ELF-1 (cell line): ENCODE results near the gene C5.
"Not testable (repeated sequence)": the region's sequence is repeated elsewhere in the genome, so short reads cannot be mapped to it uniquely, and the experiment has no call there.

Experiments
- DNase-seq: peaks from one replicate; pipeline ENCODE4 v3.0.0-alpha.2; 2016; ENCODE audit warnings: low read depth, low spot score

Gene C5

GRCh38 chr9:120980951-120981350 lies 69.1 kb downstream of the C5 start:
- peak; percentile 49 for DNase-seq

GRCh38 chr9:120979797-120980196 lies 70.3 kb downstream of the C5 start:
- no peak for DNase-seq

DNA sequence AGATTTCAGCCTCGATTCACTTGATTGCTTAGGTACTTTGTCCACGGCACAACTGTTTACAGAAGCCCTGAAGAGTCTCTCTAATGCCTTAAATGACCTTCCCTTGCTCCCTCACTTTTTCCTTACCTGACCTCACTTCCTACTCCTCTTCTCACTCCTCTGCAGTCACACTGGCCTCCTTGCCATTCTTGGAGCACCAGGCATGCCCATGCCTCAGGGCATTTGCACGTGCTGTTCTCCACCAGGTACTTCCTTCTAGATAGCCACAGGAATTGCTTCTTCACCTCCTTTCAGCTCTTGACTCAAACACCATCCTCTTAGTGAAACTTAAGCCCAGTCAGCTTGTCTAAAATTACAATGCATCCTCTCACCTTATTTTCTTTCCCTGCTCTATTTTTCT lies 71.1 kb downstream of the C5 start:
- DNase-seq = no peak

DNA sequence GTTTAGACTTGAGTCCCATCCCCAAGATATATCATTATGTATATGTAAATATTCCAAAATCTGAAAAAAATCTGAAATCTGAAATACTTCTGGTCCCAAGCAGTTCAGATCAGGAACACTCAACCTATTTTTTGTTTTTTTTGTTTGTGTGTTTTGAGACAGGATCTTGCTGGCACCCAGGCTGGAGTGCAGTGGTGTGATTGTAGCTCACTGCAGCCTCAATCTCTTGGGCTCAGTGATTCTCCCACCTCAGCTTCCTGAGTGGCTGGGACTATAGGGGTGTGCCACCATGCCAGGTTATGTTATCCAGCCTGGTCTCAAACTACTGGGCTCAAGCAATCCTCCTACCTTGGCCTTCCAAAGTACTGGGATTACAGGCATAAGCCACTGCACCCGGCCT lies 72.8 kb downstream of the C5 start:
- DNase-seq = no peak

GRCh38 chr9:120974921-120975320 lies 75.2 kb downstream of the C5 start:
- no peak for DNase-seq

DNA sequence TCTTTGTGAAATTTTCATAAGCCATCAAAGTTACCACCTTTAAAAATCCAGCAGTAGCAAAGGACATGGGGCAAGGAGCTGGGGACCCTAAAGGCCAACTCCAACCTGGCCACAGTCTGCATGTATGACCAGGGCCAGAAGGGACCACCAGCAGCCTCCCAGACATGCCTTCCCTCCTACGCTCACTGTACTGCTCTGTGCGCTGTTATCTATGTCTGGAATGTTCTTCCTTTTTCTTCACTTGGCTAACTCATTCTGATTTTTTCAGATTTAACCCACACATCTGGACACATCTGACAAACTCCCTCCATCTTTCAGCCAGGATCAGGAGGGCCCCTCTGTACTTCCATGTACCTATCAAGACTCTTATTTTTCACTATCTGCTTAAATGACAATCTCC lies 75.9 kb downstream of the C5 start:
- no peak for DNase-seq

- DNase-seq = no peak
These were observed 78.1 kb downstream of the C5 start for GRCh38 chr9:120971938-120972337.

DNA sequence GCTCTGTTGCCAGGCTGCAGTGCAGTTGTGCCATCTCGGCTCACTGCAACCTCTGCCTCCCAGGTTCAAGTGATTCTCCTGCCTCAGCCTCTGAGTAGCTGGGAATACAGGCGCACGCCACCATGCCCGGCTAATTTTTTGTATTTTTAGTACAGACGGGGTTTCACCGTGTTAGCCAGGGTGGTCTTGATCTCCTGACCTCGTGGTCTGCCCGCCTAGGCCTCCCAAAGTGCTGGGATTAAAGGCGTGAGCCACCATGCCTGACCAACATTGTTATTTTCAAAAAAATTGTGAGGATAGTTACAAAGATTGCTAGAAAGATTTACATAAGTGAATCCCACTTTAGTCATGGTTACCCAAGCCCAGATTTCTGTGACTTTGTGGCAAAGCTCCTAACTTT lies 78.6 kb downstream of the C5 start:
- DNase-seq = not testable (repeated sequence)

DNA sequence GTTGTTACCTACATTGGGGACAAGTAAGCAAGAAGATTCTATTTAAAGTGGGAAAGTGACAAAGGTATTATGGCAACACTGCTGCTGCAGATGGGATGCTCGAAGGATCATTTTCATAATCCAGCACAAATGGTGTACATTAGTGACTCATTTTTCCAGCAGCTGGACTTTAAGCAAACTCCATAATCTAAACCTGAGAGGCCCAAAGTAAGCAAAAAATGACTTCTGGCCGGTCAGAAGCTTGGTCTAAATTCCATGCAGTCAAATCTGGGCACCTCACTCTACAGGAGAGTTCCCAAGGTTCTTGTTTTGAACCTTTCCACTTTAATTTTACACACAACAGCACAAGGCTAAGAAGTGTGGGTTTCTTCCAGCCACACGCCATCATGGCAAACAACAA lies 79.8 kb downstream of the C5 start:
- no peak for DNase-seq

GRCh38 chr9:120966013-120966369 lies 84.1 kb downstream of the C5 start:
- no peak for DNase-seq

- peak; percentile 44 for DNase-seq
These were observed 84.6 kb downstream of the C5 start for GRCh38 chr9:120965344-120966012.

DNA sequence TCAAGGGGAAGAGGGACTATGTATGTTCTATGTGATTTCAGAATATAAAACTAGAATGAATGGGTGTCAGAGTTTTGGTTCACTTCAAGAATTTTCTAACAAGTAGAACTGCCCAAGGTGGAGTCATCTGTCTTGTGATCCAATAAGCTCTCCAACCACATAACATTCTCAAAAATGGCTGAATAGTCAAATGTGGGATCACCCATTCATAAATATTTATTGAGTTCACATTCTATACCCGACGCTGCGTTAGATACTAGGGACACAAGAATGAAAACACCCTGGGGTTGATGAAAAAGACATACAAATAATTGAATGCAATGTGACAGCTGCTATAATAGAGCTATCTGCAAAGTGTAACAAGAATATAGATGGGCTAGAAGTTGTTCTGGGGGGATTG lies 88.1 kb downstream of the C5 start:
- DNase-seq = no peak

GRCh38 chr9:120960001-120960400 lies 90.1 kb downstream of the C5 start:
- DNase-seq = no peak

DNA sequence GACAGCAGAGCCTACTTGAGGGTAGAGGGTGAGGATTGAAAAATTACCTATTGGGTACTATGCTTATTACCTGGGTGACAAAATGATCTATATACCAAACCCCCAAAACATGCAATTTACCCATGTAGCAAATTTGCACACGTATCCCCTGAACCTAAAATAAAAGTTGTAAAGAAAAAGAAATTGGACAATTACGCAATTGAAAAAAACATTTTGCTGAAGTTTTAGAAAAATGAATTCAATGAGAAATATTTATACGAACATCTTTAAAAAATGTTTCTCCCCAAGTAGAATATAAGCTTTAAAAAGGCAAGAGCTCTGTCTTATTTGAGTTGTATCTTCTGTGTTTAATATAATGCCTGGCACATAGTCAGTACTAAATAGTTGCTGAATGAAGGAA lies 93.2 kb downstream of the C5 start:
- DNase-seq = no peak

DNA sequence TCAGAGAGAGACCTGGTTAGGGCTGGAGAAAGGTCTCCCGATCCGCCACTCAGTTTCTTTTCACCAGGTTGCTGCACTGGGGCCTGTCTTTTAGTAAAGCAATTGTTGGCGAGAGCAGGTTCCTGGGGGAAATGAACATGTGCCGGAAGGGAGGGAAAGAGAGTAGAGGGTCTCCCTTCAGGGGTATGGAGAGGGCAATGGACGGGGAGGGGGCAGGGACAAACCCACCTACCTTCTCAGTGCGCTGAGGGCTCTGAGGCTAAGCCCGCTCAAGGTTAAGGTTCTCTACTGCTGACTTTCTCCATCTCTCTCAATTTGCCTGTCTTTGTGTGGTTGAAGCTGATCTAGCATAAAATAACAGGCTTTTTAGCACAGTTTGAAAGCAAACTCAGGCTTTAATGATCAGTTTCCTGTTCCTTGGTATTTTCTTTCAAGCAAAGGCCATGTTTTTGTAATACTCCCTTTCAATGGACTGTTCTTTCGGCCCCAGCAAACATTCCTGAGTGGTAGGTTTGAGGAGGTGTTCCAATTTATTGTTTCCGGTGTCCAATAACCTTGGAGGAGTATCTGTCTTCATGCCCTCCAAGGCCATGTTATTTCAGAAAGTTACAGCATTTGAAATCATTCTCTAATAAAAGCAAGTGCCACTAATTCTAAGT lies 98.0 kb downstream of the C5 start:
- no peak for DNase-seq

GRCh38 chr9:120950421-120951388 lies 99.4 kb downstream of the C5 start:
- DNase-seq = no peak

GRCh38 chr9:120949290-120949689 lies 100.8 kb downstream of the C5 start:
- DNase-seq = no peak

GRCh38 chr9:120948824-120949223 lies 101.3 kb downstream of the C5 start:
- DNase-seq = no peak

DNA sequence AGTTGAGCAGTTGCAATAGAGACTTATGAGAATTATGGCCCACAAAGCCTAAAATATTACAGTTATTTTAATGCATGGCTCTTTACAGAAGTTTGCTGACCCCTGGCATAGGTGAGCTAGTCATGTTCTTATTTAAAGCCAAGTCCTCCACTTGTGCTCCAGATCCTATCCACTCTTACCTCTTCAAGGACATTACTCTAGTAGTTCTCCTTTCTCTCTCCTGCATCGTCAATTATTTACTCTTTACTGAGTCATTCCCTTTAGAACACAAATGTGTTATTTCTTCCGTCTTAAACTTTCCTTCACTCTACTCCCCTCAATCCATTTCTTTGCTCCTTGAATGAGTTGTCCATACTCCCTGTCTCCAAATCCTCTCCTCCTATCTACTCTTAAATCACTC lies 102.9 kb downstream of the C5 start:
- no peak for DNase-seq

DNA sequence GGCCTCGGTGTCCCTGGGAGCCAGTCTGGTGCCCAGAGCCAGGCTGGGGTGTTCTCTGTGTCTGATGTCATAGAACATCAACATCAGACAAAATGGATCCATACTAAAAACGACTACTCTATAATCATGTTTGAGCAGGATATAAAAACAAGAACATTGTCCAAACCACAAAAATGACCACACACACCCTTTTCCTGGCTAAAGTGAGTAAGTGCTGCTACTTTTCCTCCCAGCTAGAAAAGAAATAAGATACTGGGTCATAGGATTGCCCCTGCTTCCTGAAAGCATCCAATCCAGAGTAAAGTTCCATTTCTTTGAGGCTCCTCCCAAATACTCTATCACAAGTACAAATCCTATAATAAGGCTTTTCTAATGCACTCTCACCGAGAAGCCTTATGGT lies 103.8 kb downstream of the C5 start:
- DNase-seq = no peak

DNA sequence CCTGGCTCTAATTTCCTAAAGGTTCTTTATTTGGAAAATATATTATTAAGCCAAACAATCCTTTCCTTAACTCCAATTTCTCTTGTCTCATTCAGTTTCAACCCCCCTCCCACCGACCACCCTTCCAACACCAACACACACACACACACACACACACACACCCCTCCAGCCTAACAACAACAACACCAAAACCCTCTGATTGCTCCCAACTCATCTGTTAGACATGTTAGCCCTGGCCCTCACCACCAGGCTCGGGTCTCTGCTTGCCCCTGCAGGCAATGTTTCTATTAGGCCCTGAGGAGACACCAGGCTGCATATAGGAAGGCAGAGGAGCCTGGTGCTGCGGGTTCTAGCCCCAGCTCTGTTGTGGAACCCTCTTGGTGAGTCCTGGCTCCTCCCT lies 105.1 kb downstream of the C5 start:
- DNase-seq = no peak

DNA sequence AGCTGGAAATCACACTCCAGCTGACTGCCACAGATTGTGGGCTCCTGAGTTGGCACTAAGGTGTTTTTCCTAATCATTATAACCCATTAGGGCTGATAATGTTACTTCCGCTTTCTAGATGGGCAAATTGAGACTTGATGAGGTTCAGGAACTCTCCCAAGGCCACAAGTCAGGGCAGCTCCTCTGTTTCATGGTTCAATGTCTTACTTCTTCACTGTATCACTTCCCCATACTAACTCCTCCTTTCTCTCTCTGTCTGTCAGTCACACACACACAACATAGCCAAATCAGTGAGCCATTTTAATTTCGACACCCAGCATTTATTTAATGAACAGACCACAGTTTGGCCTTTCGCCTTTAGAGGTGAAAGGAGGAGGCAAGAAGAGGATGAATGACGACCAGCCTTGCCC lies 105.6 kb downstream of the C5 start:
- no peak for DNase-seq
